K562 (cell line): Measurements from ENCODE around the gene SLC2A6. TPM values are rescaled to one million over a fixed set of nuclear protein-coding genes. Genes with fewer than 3 reads are reported as not detected.

Source experiments
- GATAD2A ChIP-seq: fragments of 450-650 bp; IDR thresholded peaks from 2 replicates; pipeline ENCODE4 v1.6.1; 2017
- NR2C1 ChIP-seq, 2 experiments: fragments of 450-650 bp; IDR thresholded peaks; 2 replicates each; pipeline ENCODE4 v1.6.1; 2017; ENCODE audit warnings: mild to moderate bottlenecking in 2 of 2, antibody characterized with exemption in 1 of 2, inconsistent platforms in 1 of 2, missing compliant biosample characterization in 1 of 2, missing genetic modification characterization in 1 of 2
- RB1 ChIP-seq: fragments of 450-650 bp; IDR thresholded peaks from 2 replicates; pipeline ENCODE4 v1.6.1; 2017; ENCODE audit warnings: low read depth, mild to moderate bottlenecking
- SAFB2 ChIP-seq: fragments of 200-400 bp; formaldehyde crosslinking; IDR thresholded peaks from 2 replicates; pipeline ENCODE4 v1.6.1; 2018; ENCODE audit warnings: borderline replicate concordance, low read length, low read depth, moderate library complexity; ENCODE audit not compliant: severe bottlenecking
- SIN3B ChIP-seq: fragments of 450-650 bp; IDR thresholded peaks from 2 replicates; pipeline ENCODE4 v1.6.1; 2017; ENCODE audit warnings: low read depth, mild to moderate bottlenecking, moderate library complexity
- ZBTB2 ChIP-seq: fragments of 450-650 bp; IDR thresholded peaks from 2 replicates; pipeline ENCODE4 v1.6.1; 2016; ENCODE audit warnings: antibody characterized with exemption
- ZNF324 ChIP-seq: fragments of 250-450 bp; sonication (Bioruptor Pico); IDR thresholded peaks from 2 replicates; pipeline ENCODE4 v1.4.0; 2020; ENCODE audit warnings: mild to moderate bottlenecking
- polyA plus RNA-seq, 8 experiments: library from polyadenylated mRNA; depleted of rRNA in 4 of 8; stranded (reverse) in 5 of 8; unstranded in 3 of 8; fragments of >200 nt; fragmentation: Nextera tagmentation in 2 of 8; fragmentation: Illumina TruSeq in 1 of 8; extraction: Ambion mirVana in 2 of 8; extraction: Trizol in 1 of 8; gene quantifications; 2 replicates each; pipeline versions ENCODE4 v1.2.1 to v1.2.3, GENCODE V29; 2011 to 2014; ENCODE audit warnings: inconsistent platforms in 1 of 8, missing spikeins in 1 of 8
- total RNA-seq, 7 experiments: library from RNA; depleted of rRNA in 6 of 7; stranded (reverse); fragments of >200 nt in 6 of 7; fragmentation: Illumina TruSeq in 2 of 7; extraction: Trizol in 2 of 7; gene quantifications; 2 replicates each; pipeline versions ENCODE4 v1.2.1 to v1.2.3, GENCODE V29; 2011 to 2021; ENCODE audit warnings: low replicate concordance in 1 of 7
- TF ChIP-seq, protein P1 (sequence below): fragments of 150-350 bp; IDR thresholded peaks from 2 replicates; pipeline ENCODE4 v1.6.1; 2014; ENCODE audit warnings: low read depth, mild to moderate bottlenecking, low read length, borderline replicate concordance
- TF ChIP-seq, protein P2 (sequence below): fragments of 450-650 bp; IDR thresholded peaks from 2 replicates; pipeline ENCODE4 v1.6.1; 2016; ENCODE audit warnings: mild to moderate bottlenecking
- TF ChIP-seq, protein P3 (sequence below): fragments of 200-800 bp; sonication (Bioruptor generic); IDR thresholded peaks from 2 replicates; pipeline ENCODE4 v1.6.1; 2016; ENCODE audit warnings: missing genetic modification characterization, missing compliant biosample characterization

The SLC2A6 gene
- total and polyA plus RNA-seq, 9 of the 15 experiments (the other 6 are each of a cell fraction or from before 2014, with no cell fraction given) = 0.04 to 0.38 (median 0.09) TPM; not detected in 3

- TF ChIP-seq, protein P1, sequence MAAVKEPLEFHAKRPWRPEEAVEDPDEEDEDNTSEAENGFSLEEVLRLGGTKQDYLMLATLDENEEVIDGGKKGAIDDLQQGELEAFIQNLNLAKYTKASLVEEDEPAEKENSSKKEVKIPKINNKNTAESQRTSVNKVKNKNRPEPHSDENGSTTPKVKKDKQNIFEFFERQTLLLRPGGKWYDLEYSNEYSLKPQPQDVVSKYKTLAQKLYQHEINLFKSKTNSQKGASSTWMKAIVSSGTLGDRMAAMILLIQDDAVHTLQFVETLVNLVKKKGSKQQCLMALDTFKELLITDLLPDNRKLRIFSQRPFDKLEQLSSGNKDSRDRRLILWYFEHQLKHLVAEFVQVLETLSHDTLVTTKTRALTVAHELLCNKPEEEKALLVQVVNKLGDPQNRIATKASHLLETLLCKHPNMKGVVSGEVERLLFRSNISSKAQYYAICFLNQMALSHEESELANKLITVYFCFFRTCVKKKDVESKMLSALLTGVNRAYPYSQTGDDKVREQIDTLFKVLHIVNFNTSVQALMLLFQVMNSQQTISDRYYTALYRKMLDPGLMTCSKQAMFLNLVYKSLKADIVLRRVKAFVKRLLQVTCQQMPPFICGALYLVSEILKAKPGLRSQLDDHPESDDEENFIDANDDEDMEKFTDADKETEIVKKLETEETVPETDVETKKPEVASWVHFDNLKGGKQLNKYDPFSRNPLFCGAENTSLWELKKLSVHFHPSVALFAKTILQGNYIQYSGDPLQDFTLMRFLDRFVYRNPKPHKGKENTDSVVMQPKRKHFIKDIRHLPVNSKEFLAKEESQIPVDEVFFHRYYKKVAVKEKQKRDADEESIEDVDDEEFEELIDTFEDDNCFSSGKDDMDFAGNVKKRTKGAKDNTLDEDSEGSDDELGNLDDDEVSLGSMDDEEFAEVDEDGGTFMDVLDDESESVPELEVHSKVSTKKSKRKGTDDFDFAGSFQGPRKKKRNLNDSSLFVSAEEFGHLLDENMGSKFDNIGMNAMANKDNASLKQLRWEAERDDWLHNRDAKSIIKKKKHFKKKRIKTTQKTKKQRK = no peak
- TF ChIP-seq NR2C1 (IDR thresholded peaks at IDR 0.05) (no peak), NR2C1 (tag; IDR thresholded peaks at IDR 0.05) (no peak), SIN3B (no peak), ZBTB2 (no peak), RB1 (no peak), GATAD2A (no peak), ZNF324 (CRISPR knock-in tag) (no peak), SAFB2 (no peak)
- TF ChIP-seq, protein P2, sequence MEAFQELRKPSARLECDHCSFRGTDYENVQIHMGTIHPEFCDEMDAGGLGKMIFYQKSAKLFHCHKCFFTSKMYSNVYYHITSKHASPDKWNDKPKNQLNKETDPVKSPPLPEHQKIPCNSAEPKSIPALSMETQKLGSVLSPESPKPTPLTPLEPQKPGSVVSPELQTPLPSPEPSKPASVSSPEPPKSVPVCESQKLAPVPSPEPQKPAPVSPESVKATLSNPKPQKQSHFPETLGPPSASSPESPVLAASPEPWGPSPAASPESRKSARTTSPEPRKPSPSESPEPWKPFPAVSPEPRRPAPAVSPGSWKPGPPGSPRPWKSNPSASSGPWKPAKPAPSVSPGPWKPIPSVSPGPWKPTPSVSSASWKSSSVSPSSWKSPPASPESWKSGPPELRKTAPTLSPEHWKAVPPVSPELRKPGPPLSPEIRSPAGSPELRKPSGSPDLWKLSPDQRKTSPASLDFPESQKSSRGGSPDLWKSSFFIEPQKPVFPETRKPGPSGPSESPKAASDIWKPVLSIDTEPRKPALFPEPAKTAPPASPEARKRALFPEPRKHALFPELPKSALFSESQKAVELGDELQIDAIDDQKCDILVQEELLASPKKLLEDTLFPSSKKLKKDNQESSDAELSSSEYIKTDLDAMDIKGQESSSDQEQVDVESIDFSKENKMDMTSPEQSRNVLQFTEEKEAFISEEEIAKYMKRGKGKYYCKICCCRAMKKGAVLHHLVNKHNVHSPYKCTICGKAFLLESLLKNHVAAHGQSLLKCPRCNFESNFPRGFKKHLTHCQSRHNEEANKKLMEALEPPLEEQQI = no peak
- TF ChIP-seq, protein P3, sequence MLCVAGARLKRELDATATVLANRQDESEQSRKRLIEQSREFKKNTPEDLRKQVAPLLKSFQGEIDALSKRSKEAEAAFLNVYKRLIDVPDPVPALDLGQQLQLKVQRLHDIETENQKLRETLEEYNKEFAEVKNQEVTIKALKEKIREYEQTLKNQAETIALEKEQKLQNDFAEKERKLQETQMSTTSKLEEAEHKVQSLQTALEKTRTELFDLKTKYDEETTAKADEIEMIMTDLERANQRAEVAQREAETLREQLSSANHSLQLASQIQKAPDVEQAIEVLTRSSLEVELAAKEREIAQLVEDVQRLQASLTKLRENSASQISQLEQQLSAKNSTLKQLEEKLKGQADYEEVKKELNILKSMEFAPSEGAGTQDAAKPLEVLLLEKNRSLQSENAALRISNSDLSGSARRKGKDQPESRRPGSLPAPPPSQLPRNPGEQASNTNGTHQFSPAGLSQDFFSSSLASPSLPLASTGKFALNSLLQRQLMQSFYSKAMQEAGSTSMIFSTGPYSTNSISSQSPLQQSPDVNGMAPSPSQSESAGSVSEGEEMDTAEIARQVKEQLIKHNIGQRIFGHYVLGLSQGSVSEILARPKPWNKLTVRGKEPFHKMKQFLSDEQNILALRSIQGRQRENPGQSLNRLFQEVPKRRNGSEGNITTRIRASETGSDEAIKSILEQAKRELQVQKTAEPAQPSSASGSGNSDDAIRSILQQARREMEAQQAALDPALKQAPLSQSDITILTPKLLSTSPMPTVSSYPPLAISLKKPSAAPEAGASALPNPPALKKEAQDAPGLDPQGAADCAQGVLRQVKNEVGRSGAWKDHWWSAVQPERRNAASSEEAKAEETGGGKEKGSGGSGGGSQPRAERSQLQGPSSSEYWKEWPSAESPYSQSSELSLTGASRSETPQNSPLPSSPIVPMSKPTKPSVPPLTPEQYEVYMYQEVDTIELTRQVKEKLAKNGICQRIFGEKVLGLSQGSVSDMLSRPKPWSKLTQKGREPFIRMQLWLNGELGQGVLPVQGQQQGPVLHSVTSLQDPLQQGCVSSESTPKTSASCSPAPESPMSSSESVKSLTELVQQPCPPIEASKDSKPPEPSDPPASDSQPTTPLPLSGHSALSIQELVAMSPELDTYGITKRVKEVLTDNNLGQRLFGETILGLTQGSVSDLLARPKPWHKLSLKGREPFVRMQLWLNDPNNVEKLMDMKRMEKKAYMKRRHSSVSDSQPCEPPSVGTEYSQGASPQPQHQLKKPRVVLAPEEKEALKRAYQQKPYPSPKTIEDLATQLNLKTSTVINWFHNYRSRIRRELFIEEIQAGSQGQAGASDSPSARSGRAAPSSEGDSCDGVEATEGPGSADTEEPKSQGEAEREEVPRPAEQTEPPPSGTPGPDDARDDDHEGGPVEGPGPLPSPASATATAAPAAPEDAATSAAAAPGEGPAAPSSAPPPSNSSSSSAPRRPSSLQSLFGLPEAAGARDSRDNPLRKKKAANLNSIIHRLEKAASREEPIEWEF (CRISPR knock-in tag) = no peak
Measured at GRCh38 chr9:133478851-133479711, at the start of gene SLC2A6 (continued).
